IMR-90 (cell line): Measurements from ENCODE around the gene OR52N5. TPM values are rescaled to one million over a fixed set of nuclear protein-coding genes. Genes with fewer than 3 reads are reported as not detected.

Experiments used
- ATAC-seq: fragments of 200-7000 bp; cut with Tn5 transposase; 2 replicates; pipeline ENCODE4 v1.9.1; 2020; ENCODE audit warnings: low read depth, mild to moderate bottlenecking, moderate library complexity
- BruUV-seq: library from RNA; stranded (reverse); fragments of 400-500 nt; replicated peaks from 2 replicates; lab custom pipeline; 2021; lab: Mats Ljungman, UMichigan
- CTCF ChIA-PET: fragments of 300-600 bp; formaldehyde crosslinking; extraction: SDS; loops from one replicate; lab custom pipeline; 2021; ENCODE audit warnings: antibody characterized with exemption; lab: Yijun Ruan, JAX
- POLR2A ChIA-PET: fragments of 300-600 bp; sonication (Branson Sonifier 250); formaldehyde crosslinking; loops from one replicate; lab custom pipeline; 2022; ENCODE audit warnings: antibody characterized with exemption; ENCODE audit not compliant: unreplicated experiment; lab: Charles Lee
- DNase-seq: peaks from one replicate; pipeline ENCODE4 v3.0.0; 2013
- H2AFZ ChIP-seq: replicated peaks from 2 replicates; pipeline ENCODE3; 2013; ENCODE audit warnings: low read length, mild to moderate bottlenecking; ENCODE audit not compliant: poor library complexity
- H2AK5ac ChIP-seq: 2 replicates; pipeline ENCODE4 v1.6.1; 2013; ENCODE audit warnings: low read depth, low read length, inconsistent platforms
- H2AK9ac ChIP-seq: replicated peaks from 2 replicates; pipeline ENCODE3; 2013; ENCODE audit warnings: mild to moderate bottlenecking, low read depth, low read length, moderate library complexity; ENCODE audit not compliant: poor library complexity
- H2BK120ac ChIP-seq: 2 replicates; pipeline ENCODE4 v1.6.1; 2013; ENCODE audit warnings: low read depth, low read length, inconsistent platforms
- H2BK15ac ChIP-seq: 3 replicates; pipeline ENCODE4 v1.6.1; 2013; ENCODE audit warnings: low read depth, low read length, inconsistent platforms
- H2BK20ac ChIP-seq: 2 replicates; pipeline ENCODE4 v1.6.1; 2013; ENCODE audit warnings: low read depth, mild to moderate bottlenecking, inconsistent platforms, low read length, moderate library complexity
- H2BK5ac ChIP-seq: 2 replicates; pipeline ENCODE4 v1.6.1; 2013; ENCODE audit warnings: mild to moderate bottlenecking, low read depth, low read length, inconsistent platforms; ENCODE audit not compliant: poor library complexity, severe bottlenecking
- H3K14ac ChIP-seq: replicated peaks from 2 replicates; pipeline ENCODE4 v1.6.1; 2013; ENCODE audit warnings: low read depth, low read length, inconsistent platforms
- H3K18ac ChIP-seq: 2 replicates; pipeline ENCODE4 v1.6.1; 2013; ENCODE audit warnings: low read depth, low read length, control low read depth
- H3K23ac ChIP-seq: 2 replicates; pipeline ENCODE4 v1.6.1; 2013; ENCODE audit warnings: low read depth, low read length, inconsistent platforms
- H3K27ac ChIP-seq: 2 replicates; pipeline ENCODE4 v1.5.1; 2013; ENCODE audit warnings: mild to moderate bottlenecking, control low read depth, low read length; ENCODE audit not compliant: insufficient read depth
- H3K27me3 ChIP-seq: 2 replicates; pipeline ENCODE4 v1.6.1; 2013; ENCODE audit warnings: low read length; ENCODE audit not compliant: control insufficient read depth, insufficient read depth
- H3K36me3 ChIP-seq: 2 replicates; pipeline ENCODE4 v1.6.1; 2013; ENCODE audit warnings: low read length, mixed read lengths; ENCODE audit not compliant: control insufficient read depth, insufficient read depth
- H3K4ac ChIP-seq: 2 replicates; pipeline ENCODE4 v1.6.1; 2013; ENCODE audit warnings: low read depth, low read length, inconsistent platforms
- H3K4me1 ChIP-seq: 2 replicates; pipeline ENCODE4 v1.6.1; 2013; ENCODE audit warnings: low read length, mixed read lengths; ENCODE audit not compliant: control insufficient read depth, insufficient read depth
- H3K4me2 ChIP-seq: 2 replicates; pipeline ENCODE4 v1.6.1; 2013; ENCODE audit warnings: low read depth, mild to moderate bottlenecking, control low read depth, low read length, moderate library complexity
- H3K4me3 ChIP-seq: 2 replicates; pipeline ENCODE4 v1.5.1; 2013; ENCODE audit warnings: low read depth, mild to moderate bottlenecking, control low read depth, low read length, moderate library complexity; ENCODE audit not compliant: insufficient read depth
- H3K56ac ChIP-seq: 2 replicates; pipeline ENCODE4 v1.6.1; 2013; ENCODE audit warnings: low read length, inconsistent platforms; ENCODE audit not compliant: insufficient read depth; ENCODE audit errors: extremely low read depth
- H3K79me1 ChIP-seq, 2 experiments: 2 replicates each; pipeline ENCODE4 v1.6.1; 2013; ENCODE audit warnings: low read length in 2 of 2, inconsistent platforms in 1 of 2, low read depth in 1 of 2
- H3K9ac ChIP-seq: 2 replicates; pipeline ENCODE4 v1.6.1; 2013; ENCODE audit warnings: low read depth, low read length, control low read depth
- H3K9me1 ChIP-seq: 2 replicates; pipeline ENCODE4 v1.6.1; 2013; ENCODE audit warnings: low read length, inconsistent platforms; ENCODE audit not compliant: insufficient read depth
- H3K9me3 ChIP-seq: 2 replicates; pipeline ENCODE4 v1.6.1; 2013; ENCODE audit warnings: low read length; ENCODE audit not compliant: control insufficient read depth, insufficient read depth
- H4K20me1 ChIP-seq: 2 replicates; pipeline ENCODE4 v1.6.1; 2013; ENCODE audit warnings: low read length, inconsistent platforms; ENCODE audit not compliant: insufficient read depth
- H4K5ac ChIP-seq: 2 replicates; pipeline ENCODE4 v1.6.1; 2013; ENCODE audit warnings: mild to moderate bottlenecking, low read depth, low read length, control low read depth
- H4K8ac ChIP-seq, 2 experiments: 2 replicates each; pipeline ENCODE4 v1.6.1; 2013; ENCODE audit warnings: low read depth in 2 of 2, low read length in 2 of 2, control low read depth in 1 of 2, inconsistent platforms in 1 of 2
- H4K91ac ChIP-seq: 2 replicates; pipeline ENCODE4 v1.6.1; 2013; ENCODE audit warnings: low read depth, low read length, inconsistent platforms; ENCODE audit not compliant: insufficient read depth
- CEBPB ChIP-seq: IDR thresholded peaks from 2 replicates; pipeline ENCODE4 v1.6.1; 2012; ENCODE audit warnings: low read depth, low read length, improper control_type of control experiment
- CHD1 ChIP-seq: IDR thresholded peaks from 2 replicates; pipeline ENCODE4 v1.6.1; 2012; ENCODE audit warnings: low read depth, low read length, improper control_type of control experiment
- FOS ChIP-seq: fragments of 150-350 bp; IDR thresholded peaks from 2 replicates; pipeline ENCODE4 v1.6.1; 2016; ENCODE audit warnings: low read depth, low read length
- MXI1 ChIP-seq: IDR thresholded peaks from 2 replicates; pipeline ENCODE4 v1.6.1; 2012; ENCODE audit warnings: low read depth, mild to moderate bottlenecking, low read length, moderate library complexity, borderline replicate concordance
- NFE2L2 ChIP-seq: fragments of 150-350 bp; IDR thresholded peaks from 2 replicates; pipeline ENCODE4 v1.6.1; 2016; ENCODE audit warnings: low read depth, mild to moderate bottlenecking, low read length
- POLR2A ChIP-seq: IDR thresholded peaks from 2 replicates; pipeline ENCODE4 v1.6.1; 2012; ENCODE audit warnings: mild to moderate bottlenecking, low read depth, low read length
- SMC3 ChIP-seq: fragments of 150-350 bp; IDR thresholded peaks from 2 replicates; pipeline ENCODE4 v1.6.1; 2016; ENCODE audit warnings: low read depth, mild to moderate bottlenecking, antibody characterized with exemption, low read length, moderate library complexity
- WGBS, 2 experiments: methylation state at CpG; one replicate each; pipeline versions ENCODE4 v1.1.5 to v1.1.7; 2013; ENCODE audit warnings: missing lambda C conversion rate in 2 of 2; ENCODE audit not compliant: insufficient read length in 1 of 2; ENCODE audit errors: extremely low coverage in 2 of 2; 5-methylcytosine and 5-hydroxymethylcytosine counted together
- dilution Hi-C: fragments of 300-500 bp; cut with HindIII; formaldehyde crosslinking; loops from one replicate; pipeline ENCODE4 v1.14.3; 2018; ENCODE audit warnings: low sequenced_read_pairs; ENCODE audit not compliant: unreplicated experiment
- in situ Hi-C: fragments of 300-500 bp; cut with MboI; formaldehyde crosslinking; loops from 3 replicates; pipeline ENCODE4 v1.14.3; 2019; ENCODE audit warnings: low sequenced_read_pairs, inconsistent platforms, mixed read lengths
- intact Hi-C: fragments of 100-400 bp; cut with micrococcal nuclease; formaldehyde crosslinking; loops from 2 replicates; pipeline ENCODE4 v1.10.0; 2022
- polyA plus RNA-seq, 3 experiments: library from polyadenylated mRNA; depleted of rRNA; stranded (reverse); fragments of >200 nt; gene quantifications; 2 replicates each; pipeline ENCODE4 v1.2.3, GENCODE V29; 2012; ENCODE audit warnings: low replicate concordance in 1 of 3
- total RNA-seq: library from RNA; depleted of rRNA; stranded (reverse); fragments of >200 nt; gene quantifications from 2 replicates; pipeline ENCODE4 v1.2.3, GENCODE V29; 2012
- TF ChIP-seq, protein P1 (sequence below): fragments of 150-350 bp; IDR thresholded peaks from 2 replicates; pipeline ENCODE4 v1.6.1; 2017; ENCODE audit warnings: mild to moderate bottlenecking, antibody characterized with exemption, low read length, low read depth

OR52N5 gene
- total and polyA plus RNA-seq, 2 of the 4 experiments (the other 2 are of a cell fraction): not detected

DNA sequence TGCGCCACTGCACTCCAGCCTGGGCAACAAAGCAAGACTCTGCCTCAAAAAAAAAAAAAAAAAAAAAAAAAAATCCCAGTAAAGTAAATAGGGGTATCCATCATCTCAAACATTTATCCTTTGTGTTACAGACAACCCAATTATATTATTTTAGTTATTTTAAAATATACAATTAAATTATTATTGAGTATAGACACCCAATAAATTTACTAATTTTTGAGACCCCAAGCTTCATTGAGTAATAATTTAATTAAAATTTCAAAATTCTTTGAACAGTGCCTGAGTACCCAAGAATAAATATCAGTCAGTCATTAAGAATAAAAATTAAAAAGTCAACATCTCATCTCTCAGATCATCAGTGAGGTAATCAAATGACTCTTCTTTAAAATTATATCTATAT, 29.2 kb downstream of the OR52N5 start, which contains the start of gene OR52N4:
OR52N4 (plus strand) TSS at position 301 of the 400 bp plus-strand sequence. CDS start 498 bp downstream, outside the sequence.
- in situ Hi-C loops: no loop called here
- CTCF ChIA-PET: no interaction called here

More for the DNA sequence above, 29.2 kb downstream of the OR52N5 start, which contains the start of gene OR52N4:
- Histone ChIP-seq H4K8ac (no peak within 1 kb of the TSS), H3K18ac (no peak within 1 kb of the TSS), H3K4me3 (no peak within 1 kb of the TSS), H2AFZ (no peak within 1 kb of the TSS), H4K91ac (no peak within 1 kb of the TSS), H3K9me1 (no peaks in the 10 kb centered on the region), H3K56ac (no peak within 1 kb of the TSS), H3K4me1 (no peaks in the 10 kb centered on the region), H2BK5ac (no peak within 1 kb of the TSS), H4K20me1 (no peaks in the 10 kb centered on the region), H3K23ac (no peak within 1 kb of the TSS), H3K79me1 (no peaks in the 10 kb centered on the region), H3K4me2 (no peak within 1 kb of the TSS), H4K5ac (no peak within 1 kb of the TSS), H2AK5ac (no peak within 1 kb of the TSS), H3K27ac (no peak within 1 kb of the TSS), H2BK15ac (no peak within 1 kb of the TSS), H2BK20ac (no peak within 1 kb of the TSS), H2BK120ac (no peak within 1 kb of the TSS), H3K14ac (no peak within 1 kb of the TSS), H3K27me3 (no peaks in the 10 kb centered on the region), H3K4ac (no peak within 1 kb of the TSS), H2AK9ac (no peak within 1 kb of the TSS), H3K9me3 (no peaks in the 10 kb centered on the region), H3K9ac (no peak within 1 kb of the TSS), H3K36me3 (no peaks in the 10 kb centered on the region)
- POLR2A ChIA-PET: no interaction called here
- TF ChIP-seq FOS: no peak
- TF ChIP-seq NFE2L2: no peak
- no peak for TF ChIP-seq CHD1
- TF ChIP-seq POLR2A: no peak
- no peak for TF ChIP-seq MXI1
- no peak for TF ChIP-seq SMC3
- TF ChIP-seq CEBPB: no peak
- TF ChIP-seq, protein P1, sequence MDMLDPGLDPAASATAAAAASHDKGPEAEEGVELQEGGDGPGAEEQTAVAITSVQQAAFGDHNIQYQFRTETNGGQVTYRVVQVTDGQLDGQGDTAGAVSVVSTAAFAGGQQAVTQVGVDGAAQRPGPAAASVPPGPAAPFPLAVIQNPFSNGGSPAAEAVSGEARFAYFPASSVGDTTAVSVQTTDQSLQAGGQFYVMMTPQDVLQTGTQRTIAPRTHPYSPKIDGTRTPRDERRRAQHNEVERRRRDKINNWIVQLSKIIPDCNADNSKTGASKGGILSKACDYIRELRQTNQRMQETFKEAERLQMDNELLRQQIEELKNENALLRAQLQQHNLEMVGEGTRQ: no peak
- no peak for DNase-seq
- no peak for ATAC-seq
- dilution Hi-C loops (no loop called here), intact Hi-C loops (no loop called here)
- no TSS peak for BruUV-seq
- no CpG with 5 or more reads among the region's 1 CpG for WGBS, 2 experiments
